Epidermal melanocyte (primary cell): ENCODE data around the gene NCF2.

Experiments
- DNase-seq: peaks from one replicate; pipeline ENCODE4 v3.0.0; 2011; ENCODE audit warnings: low spot score; ENCODE audit not compliant: insufficient read length

Gene NCF2

GRCh38 chr1:183612407-183612806, 22.1 kb upstream of the NCF2 start:
- DNase-seq, result no peak

DNA sequence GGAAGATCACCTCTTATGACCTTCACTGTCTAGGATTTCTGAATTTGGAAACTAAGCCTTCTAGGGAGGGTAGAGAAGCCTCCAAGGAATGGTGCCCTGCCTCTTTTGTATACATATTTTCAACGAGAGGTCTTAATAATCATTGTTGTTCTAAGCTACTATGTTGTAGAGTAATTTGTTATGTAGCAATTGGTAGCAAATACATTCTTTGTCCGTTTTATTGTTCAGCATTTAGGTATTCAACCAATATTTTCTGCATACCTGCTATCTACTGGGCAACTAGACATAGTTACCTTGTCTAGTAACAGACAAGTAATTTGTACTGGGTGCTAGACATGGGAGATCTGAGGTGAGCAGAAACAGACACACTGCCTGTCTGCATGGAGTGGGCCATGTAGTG, 20.8 kb upstream of the NCF2 start:
- no peak for DNase-seq

GRCh38 chr1:183609759-183610452, 19.6 kb upstream of the NCF2 start:
- no peak for DNase-seq

GRCh38 chr1:183609313-183609712, 19.1 kb upstream of the NCF2 start:
- DNase-seq, result no peak

DNA sequence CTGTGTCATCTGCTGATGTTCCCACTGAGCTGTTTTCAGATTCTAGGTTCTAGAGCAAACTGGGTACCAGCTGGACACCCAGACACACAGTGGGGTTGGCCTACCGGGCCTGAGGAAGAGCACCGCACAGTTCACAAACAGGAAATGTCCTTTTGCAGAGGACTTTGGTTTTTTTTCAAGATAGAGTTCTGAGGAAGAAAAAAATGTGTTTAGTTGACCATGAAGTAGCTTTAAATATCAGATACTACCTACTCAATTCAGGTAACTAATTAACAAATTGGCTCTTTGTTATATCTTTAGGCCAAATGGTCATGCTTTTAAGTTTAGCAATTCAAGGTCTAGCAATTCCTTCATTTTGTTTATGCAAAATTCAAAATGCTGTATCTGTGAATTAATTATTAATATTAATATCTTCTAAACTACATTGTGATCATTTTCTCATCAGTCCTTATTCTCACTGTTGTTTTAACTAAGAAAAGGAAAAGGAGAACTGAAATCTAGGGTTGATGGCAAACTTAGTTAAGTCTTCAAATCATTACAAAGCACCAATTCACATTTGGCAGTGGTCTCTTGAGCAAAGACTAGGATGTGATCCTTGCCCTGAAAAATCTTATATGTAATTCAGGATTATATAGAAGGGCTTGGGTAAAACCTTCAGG, 17.2 kb upstream of the NCF2 start:
- no peak for DNase-seq

GRCh38 chr1:183605904-183606303, 15.6 kb upstream of the NCF2 start:
- DNase-seq, result no peak

GRCh38 chr1:183604815-183605214, 14.6 kb upstream of the NCF2 start:
- DNase-seq, result no peak

DNA sequence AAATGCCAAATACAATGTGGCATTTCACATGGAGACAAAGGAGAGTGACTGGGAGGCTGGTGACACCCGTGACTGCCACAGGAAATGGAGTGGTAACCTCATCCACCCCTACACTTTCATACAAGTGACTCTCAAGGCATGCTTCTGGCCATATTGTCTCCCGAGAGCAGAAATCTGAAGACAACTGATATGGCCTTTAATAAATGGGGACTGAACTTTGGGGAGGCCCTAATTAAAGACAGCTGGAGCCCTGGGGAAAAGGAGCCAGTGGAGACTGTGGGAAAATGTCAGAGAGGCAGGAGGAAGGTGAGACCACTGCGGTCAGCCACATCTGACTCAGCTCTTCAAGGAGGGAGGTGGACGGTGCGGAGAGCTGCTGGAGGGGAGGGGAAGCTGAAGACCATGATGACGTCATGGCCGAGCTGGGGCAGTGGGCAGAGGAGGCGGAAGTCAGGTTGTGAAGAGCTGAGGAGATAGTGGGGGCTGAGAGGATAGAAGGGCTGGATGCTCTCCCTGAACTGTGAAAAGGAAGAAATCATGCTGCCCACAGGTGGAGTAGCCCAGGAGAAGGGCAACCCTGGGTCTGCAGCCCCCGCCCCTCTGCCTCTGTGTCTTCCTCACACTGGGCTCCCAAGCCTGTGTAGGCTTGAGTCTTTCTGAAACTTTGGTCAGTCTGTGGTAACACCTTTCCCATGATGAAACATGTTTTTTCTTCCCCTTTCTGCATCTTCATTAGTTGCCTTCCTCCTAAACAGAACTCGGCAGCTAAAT, 14.0 kb upstream of the NCF2 start:
- no peak for DNase-seq

DNA sequence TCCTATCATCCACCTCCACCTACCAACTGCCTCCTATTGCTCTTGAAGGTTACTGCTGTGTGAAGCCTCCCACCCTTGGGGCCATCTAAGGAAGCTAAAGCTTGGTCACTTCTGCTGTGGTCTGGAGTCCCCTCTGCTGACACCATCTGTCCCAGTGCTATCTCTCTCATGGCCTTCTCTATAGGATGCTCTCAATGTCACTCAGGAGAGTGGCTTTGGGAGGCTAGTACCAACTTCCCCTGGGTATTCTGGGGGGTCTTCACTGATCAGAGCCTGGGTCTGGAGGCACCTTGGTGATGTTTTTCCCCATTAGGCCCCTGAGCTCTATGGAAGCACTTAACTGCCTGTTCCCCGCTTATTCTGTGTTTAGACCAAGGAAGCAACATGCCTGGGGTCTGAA, 12.3 kb upstream of the NCF2 start:
- DNase-seq, result no peak

DNA sequence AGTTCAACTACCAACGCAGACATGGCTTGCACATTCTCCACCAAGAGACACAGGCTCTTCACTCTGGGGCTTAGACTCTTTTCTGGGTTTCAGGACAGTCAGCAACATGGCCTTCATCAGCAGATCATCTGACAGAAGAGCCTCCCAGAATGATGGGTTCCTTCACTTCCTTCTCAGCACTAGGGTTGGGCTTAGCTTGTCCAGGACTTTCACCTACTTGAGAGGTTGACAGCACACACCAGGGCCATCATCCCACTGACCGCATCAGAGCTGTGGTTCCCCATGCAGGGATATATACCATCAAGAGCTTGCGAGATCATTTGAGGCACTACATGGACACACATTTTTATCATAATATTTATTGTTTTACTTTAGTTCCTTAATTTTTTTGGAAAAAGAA, 10.4 kb upstream of the NCF2 start:
- no peak for DNase-seq

- DNase-seq, result no peak
These were observed 9.9 kb upstream of the NCF2 start for GRCh38 chr1:183600136-183600535.

DNA sequence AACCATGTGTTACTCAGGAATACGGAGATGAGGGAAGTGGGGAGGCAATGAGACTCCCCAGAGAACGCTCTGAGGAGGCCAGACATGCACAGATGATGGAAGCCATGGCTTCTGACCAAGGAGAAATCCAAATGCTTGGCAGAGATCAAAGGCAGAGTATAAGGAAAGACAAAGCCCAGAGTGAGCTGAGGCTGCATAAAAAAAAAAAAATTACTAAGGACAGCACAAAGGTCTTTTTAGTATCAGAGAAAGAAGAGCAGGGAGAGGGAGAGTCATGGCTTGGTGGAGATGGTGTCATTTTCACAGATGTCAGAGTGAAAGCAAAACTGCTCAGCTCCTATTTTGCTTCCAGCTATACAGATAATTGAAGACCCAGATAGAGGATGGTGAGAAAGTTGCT, 8.1 kb upstream of the NCF2 start:
- DNase-seq, result no peak

- no peak for DNase-seq
These were observed 7.5 kb upstream of the NCF2 start for GRCh38 chr1:183597656-183598347.

GRCh38 chr1:183596500-183596899, 6.2 kb upstream of the NCF2 start:
- DNase-seq, result no peak

GRCh38 chr1:183595537-183595936, 5.3 kb upstream of the NCF2 start:
- DNase-seq, result no peak

DNA sequence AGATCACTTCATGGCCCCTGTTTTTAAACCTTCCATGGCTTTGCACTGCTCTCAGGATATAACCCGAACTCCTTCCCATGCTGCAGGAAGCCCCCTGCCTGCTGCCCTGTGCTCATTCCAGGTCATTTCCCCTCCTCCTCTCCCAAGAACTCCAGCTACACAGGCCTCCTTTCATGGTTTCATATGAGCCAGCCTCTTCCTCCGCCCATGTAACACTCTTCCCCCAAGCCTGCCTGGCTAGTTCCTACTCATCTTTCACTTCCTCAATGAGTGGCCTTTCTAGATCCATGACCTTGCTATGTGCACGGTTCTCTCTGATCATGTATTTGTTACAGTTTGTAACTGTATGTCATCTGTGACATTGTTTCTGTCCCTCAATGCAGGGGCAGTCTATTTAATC, 3.1 kb upstream of the NCF2 start:
- no peak for DNase-seq

- DNase-seq, result no peak
These were observed 2.5 kb upstream of the NCF2 start for GRCh38 chr1:183592733-183593132.

- no peak for DNase-seq
These were observed 400 bp downstream of the NCF2 start for GRCh38 chr1:183589874-183590243.

- DNase-seq, result no peak
These were observed 875 bp downstream of the NCF2 start for GRCh38 chr1:183589384-183589783.

DNA sequence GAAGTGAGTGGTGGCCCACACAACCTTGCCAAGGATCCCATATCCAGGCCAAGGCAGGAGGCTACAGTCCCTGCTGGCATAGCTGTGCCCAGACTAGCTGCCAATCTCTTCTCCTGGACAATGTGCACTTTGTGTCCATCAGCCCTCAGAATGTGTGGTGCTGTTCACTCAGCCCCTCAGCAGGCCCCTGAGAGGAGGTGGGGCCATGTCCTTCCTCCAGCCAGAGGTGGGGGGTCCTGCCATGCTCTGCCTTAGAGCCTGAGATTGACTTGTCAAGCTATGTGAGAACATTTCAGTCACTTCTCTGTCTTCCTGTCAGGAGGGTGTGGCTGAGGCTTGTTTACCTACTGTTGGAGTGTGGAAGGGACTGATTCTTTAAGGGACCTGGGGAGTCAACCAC, 1.4 kb downstream of the NCF2 start:
- no peak for DNase-seq

DNA sequence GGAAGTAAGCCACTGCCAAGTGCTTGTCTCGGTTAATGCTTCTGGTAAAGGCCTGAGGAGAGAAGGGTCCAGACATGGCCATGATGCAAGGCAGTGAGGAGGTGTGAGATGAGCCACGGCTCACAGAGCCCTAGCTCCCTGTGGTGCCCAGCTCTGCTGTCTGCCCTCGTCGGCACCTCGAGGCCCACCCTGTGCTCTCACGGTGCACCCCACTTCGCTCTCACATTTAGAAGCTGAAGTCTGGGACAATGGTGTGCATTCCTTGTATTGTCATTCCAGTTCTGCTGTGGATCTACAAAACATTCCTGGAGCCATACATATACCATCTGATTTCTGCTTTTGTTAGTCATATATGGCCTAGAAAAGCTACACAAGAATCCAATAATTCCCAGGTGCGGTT, 3.3 kb downstream of the NCF2 start:
- no peak for DNase-seq

- DNase-seq, result no peak
These were observed 3.8 kb downstream of the NCF2 start for GRCh38 chr1:183586455-183586854.
